Activated T-cell treated with anti-CD3 and anti-CD28 coated beads, Interleukin-2, amount 50 U/mL, for 4 hours (primary cell): ENCODE measurements around the gene UTP11. TPM values are rescaled to one million over a fixed set of nuclear protein-coding genes. Genes with fewer than 3 reads are reported as not detected.

Source experiments
- total RNA-seq, 3 donors: library from RNA; stranded (reverse); gene quantifications; one replicate each; pipeline ENCODE4 v1.2.1, GENCODE V29; 2021

UTP11 gene
- total RNA-seq, 3 donors from 2014 or later = 103 to 105 (median 104) TPM

Other genes starting within 250 kb of the UTP11 start
- gene EPHA10, start 247.6 kb upstream of the UTP11 start, total RNA-seq = under 1 TPM; 0.13 to 0.71 (median 0.27) TPM
- gene MANEAL, start 218.9 kb upstream of the UTP11 start, total RNA-seq = 1 to 10 TPM; 4.0 to 5.0 (median 4.7) TPM
- 10 to 100 TPM; 54.0 to 59.2 (median 56.3) TPM for gene C1orf122, start 204.9 kb upstream of the UTP11 start, total RNA-seq
- 100 to 1,000 TPM; 178 to 187 (median 178) TPM for gene YRDC, start 204.5 kb upstream of the UTP11 start, total RNA-seq
- 10 to 100 TPM; 36.4 to 50.1 (median 49.1) TPM for gene MTF1, start 153.1 kb upstream of the UTP11 start, total RNA-seq
- gene INPP5B, start 65.7 kb upstream of the UTP11 start, total RNA-seq = 10 to 100 TPM; 12.6 to 17.0 (median 15.5) TPM
- 100 to 1,000 TPM; 130 to 133 (median 130) TPM for gene SF3A3, start 22.7 kb upstream of the UTP11 start, total RNA-seq
- 10 to 100 TPM; 15.9 to 33.8 (median 26.9) TPM for gene FHL3, start 7.2 kb upstream of the UTP11 start, total RNA-seq
- gene POU3F1, start 34.1 kb downstream of the UTP11 start, total RNA-seq = 1 to 10 TPM in 2 of 3 donors, under 1 TPM in 1; 0.91 to 1.3 (median 1.0) TPM